ENCODE data around the gene FAM174C.

DNA sequence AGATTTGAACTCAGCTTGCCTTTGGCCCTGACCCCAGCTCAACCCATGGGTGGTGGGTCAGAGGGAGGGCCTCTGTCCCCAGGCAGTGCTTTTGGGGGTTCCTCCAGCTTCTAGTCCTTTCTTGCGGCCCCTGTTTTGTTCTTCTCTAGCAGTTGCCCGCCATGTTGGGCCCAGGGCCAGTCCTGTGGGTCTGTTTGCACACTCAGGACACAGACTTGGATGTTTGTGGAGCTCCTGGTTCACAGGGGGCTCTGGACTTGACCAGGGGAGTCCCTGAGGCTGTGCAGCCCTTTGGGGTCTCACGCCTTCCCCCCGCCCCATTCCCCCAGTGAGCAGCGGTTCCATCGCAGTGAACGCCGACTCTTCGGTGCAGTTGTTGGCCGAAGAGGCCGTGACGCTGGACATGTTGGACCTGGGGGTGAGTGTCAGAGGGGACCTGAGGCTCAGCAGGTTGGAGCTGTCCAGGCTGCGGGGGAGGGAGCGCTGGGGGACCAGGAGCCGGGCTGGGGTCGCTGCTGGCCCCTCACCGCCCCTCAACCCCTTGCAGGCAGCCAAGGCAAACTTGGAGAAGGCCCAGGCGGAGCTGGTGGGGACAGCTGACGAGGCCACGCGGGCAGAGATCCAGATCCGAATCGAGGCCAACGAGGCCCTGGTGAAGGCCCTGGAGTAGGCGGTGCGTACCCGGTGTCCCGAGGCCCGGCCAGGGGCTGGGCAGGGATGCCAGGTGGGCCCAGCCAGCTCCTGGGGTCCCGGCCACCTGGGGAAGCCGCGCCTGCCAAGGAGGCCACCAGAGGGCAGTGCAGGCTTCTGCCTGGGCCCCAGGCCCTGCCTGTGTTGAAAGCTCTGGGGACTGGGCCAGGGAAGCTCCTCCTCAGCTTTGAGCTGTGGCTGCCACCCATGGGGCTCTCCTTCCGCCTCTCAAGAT is 31.3 kb upstream of the FAM174C start:
- TF ChIP-seq, protein P1, sequence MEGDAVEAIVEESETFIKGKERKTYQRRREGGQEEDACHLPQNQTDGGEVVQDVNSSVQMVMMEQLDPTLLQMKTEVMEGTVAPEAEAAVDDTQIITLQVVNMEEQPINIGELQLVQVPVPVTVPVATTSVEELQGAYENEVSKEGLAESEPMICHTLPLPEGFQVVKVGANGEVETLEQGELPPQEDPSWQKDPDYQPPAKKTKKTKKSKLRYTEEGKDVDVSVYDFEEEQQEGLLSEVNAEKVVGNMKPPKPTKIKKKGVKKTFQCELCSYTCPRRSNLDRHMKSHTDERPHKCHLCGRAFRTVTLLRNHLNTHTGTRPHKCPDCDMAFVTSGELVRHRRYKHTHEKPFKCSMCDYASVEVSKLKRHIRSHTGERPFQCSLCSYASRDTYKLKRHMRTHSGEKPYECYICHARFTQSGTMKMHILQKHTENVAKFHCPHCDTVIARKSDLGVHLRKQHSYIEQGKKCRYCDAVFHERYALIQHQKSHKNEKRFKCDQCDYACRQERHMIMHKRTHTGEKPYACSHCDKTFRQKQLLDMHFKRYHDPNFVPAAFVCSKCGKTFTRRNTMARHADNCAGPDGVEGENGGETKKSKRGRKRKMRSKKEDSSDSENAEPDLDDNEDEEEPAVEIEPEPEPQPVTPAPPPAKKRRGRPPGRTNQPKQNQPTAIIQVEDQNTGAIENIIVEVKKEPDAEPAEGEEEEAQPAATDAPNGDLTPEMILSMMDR (optimal IDR thresholded peaks at IDR 0.05 in 1 of 3, IDR thresholded peaks at IDR 0.05 in 1 of 3, conservative IDR thresholded peaks at IDR 0.05 in 1 of 3; ENCODE audit: extremely low read depth in 1 of 3, insufficient read depth in 2 of 3, low read length in 3 of 3) = peak; percentile 81 to 98 (median 85)
- TF ChIP-seq EZH2 (IDR thresholded peaks at IDR 0.05; ENCODE audit: low read length) = no peak

Data from keratinocyte (primary cell).